AG08396 (cell line): ENCODE results near the gene MOK.
"Not testable (repeated sequence)": the region's sequence is repeated elsewhere in the genome, so short reads cannot be mapped to it uniquely, and the experiment has no call there.

Experiments
- DNase-seq: peaks from one replicate; pipeline ENCODE4 v3.0.0; 2012; ENCODE audit warnings: low spot score, mixed read lengths

MOK gene

GRCh38 chr14:102246071-102246470, 58.9 kb downstream of the MOK start:
- no peak for DNase-seq

- not testable (repeated sequence) for DNase-seq
Measured at GRCh38 chr14:102243795-102244194, 61.2 kb downstream of the MOK start.

GRCh38 chr14:102241147-102241546, 63.8 kb downstream of the MOK start:
- no peak for DNase-seq

GRCh38 chr14:102240481-102240880, 64.5 kb downstream of the MOK start:
- not testable (repeated sequence) for DNase-seq

- DNase-seq, result no peak
Measured at GRCh38 chr14:102239231-102239630, 65.7 kb downstream of the MOK start.

- DNase-seq, result no peak
Measured at GRCh38 chr14:102238766-102239165, 66.2 kb downstream of the MOK start.

GRCh38 chr14:102238131-102238530, 66.8 kb downstream of the MOK start:
- no peak for DNase-seq

- DNase-seq, result no peak
Measured at GRCh38 chr14:102236026-102236425, 68.9 kb downstream of the MOK start.

GRCh38 chr14:102235275-102235897, 69.6 kb downstream of the MOK start:
- peak; percentile 91 for DNase-seq

GRCh38 chr14:102234331-102235264, 70.4 kb downstream of the MOK start:
- no peak for DNase-seq

GRCh38 chr14:102233081-102233480, 71.9 kb downstream of the MOK start:
- DNase-seq, result no peak

- DNase-seq, result no peak
Measured at GRCh38 chr14:102232348-102232625, 72.7 kb downstream of the MOK start.

- no peak for DNase-seq
Measured at GRCh38 chr14:102231476-102232347, 73.3 kb downstream of the MOK start.

- no peak for DNase-seq
Measured at GRCh38 chr14:102230481-102231210, 74.3 kb downstream of the MOK start.

GRCh38 chr14:102229739-102230092, 75.2 kb downstream of the MOK start:
- no peak for DNase-seq

- no peak for DNase-seq
Measured at GRCh38 chr14:102229071-102229738, 75.8 kb downstream of the MOK start.

- DNase-seq, result no peak
Measured at GRCh38 chr14:102227184-102227964, 77.6 kb downstream of the MOK start.

GRCh38 chr14:102226356-102227125, 78.4 kb downstream of the MOK start:
- no peak for DNase-seq

- DNase-seq, result no peak
Measured at GRCh38 chr14:102225936-102226335, 79.0 kb downstream of the MOK start.

- DNase-seq, result no peak
Measured at GRCh38 chr14:102225386-102225785, 79.6 kb downstream of the MOK start.
